HepG2 (cell line): ENCODE measurements around the gene BACH2.

Source experiments
- CBFB ChIP-seq: sonication (generic); formaldehyde crosslinking; IDR thresholded peaks from 2 replicates; pipeline ENCODE4 v1.4.0; 2020; ENCODE audit warnings: missing genetic modification reagents
- CHD2 ChIP-seq: IDR thresholded peaks from 2 replicates; pipeline ENCODE4 v1.6.1; 2011; ENCODE audit warnings: low read depth, low read length, improper control_type of control experiment
- HDAC6 ChIP-seq: fragments of 200-600 bp; sonication (generic); IDR thresholded peaks from 2 replicates; pipeline ENCODE4 v1.7.0; 2017; ENCODE audit warnings: mild to moderate bottlenecking, antibody characterized with exemption, low read length, low read depth
- JUND ChIP-seq: sonication (generic); formaldehyde crosslinking; IDR thresholded peaks from 2 replicates; pipeline ENCODE4 v1.8.0; 2022; ENCODE audit warnings: mild to moderate bottlenecking, missing genetic modification reagents
- MTA3 ChIP-seq: sonication (generic); formaldehyde crosslinking; IDR thresholded peaks from 2 replicates; pipeline ENCODE4 v1.4.0; 2020; ENCODE audit warnings: missing genetic modification reagents
- POLR2A ChIP-seq, 2 experiments: IDR thresholded peaks; 2 replicates each; pipeline ENCODE4 v1.6.1; 2011; ENCODE audit warnings: low read depth in 2 of 2, low read length in 2 of 2, mild to moderate bottlenecking in 1 of 2, moderate library complexity in 1 of 2; ENCODE audit not compliant: insufficient read depth in 1 of 2
- ZNF329 ChIP-seq: sonication (generic); formaldehyde crosslinking; IDR thresholded peaks from 2 replicates; pipeline ENCODE4 v1.9.0; 2021; ENCODE audit warnings: low read depth, mild to moderate bottlenecking, missing genetic modification reagents
- ZNF660 ChIP-seq: sonication (generic); formaldehyde crosslinking; IDR thresholded peaks from 2 replicates; pipeline ENCODE4 v1.5.1; 2020; ENCODE audit warnings: mild to moderate bottlenecking, low read depth, missing genetic modification reagents, borderline replicate concordance
- TF ChIP-seq, protein P1 (sequence below): sonication (generic); formaldehyde crosslinking; IDR thresholded peaks from 2 replicates; pipeline ENCODE4 v1.5.0; 2020; ENCODE audit warnings: mild to moderate bottlenecking, missing genetic modification reagents, moderate library complexity
- TF ChIP-seq, protein P2 (sequence below): sonication (generic); formaldehyde crosslinking; IDR thresholded peaks from 2 replicates; pipeline ENCODE4 v1.4.0; 2020; ENCODE audit warnings: missing genetic modification reagents
- TF ChIP-seq, protein P3 (sequence below), 2 experiments: sonication (generic) in 1 of 2; formaldehyde crosslinking in 1 of 2; IDR thresholded peaks; 2 replicates each; pipeline versions ENCODE4 v1.4.0 to v1.6.1; 2018 to 2020; ENCODE audit warnings: missing genetic modification reagents in 2 of 2, borderline replicate concordance in 1 of 2, low read depth in 1 of 2, mild to moderate bottlenecking in 1 of 2, missing biosample characterization in 1 of 2

DNA sequence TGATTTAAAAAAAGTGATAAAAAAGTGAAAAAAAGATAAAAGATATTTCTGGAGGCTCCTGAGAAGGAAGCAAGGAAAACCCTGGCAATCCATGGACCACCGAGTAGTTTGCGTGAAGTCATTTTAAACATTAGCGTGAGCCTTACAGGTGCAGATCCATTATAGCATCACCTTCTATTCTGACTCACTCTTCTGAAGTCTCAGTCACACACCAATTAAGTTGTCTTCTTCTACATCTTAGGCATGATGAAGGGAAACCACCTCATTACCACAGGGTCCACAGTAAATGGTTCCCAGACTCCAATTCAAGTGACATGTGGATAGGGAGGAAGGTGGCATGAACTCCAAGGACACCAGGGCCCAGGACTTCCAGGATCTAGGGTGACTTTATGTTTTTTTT is 303.2 kb downstream of the BACH2 start:
- TF ChIP-seq MTA3 (CRISPR knock-in tag): no peak
- no peak for TF ChIP-seq CBFB (CRISPR knock-in tag)
- TF ChIP-seq, protein P1, sequence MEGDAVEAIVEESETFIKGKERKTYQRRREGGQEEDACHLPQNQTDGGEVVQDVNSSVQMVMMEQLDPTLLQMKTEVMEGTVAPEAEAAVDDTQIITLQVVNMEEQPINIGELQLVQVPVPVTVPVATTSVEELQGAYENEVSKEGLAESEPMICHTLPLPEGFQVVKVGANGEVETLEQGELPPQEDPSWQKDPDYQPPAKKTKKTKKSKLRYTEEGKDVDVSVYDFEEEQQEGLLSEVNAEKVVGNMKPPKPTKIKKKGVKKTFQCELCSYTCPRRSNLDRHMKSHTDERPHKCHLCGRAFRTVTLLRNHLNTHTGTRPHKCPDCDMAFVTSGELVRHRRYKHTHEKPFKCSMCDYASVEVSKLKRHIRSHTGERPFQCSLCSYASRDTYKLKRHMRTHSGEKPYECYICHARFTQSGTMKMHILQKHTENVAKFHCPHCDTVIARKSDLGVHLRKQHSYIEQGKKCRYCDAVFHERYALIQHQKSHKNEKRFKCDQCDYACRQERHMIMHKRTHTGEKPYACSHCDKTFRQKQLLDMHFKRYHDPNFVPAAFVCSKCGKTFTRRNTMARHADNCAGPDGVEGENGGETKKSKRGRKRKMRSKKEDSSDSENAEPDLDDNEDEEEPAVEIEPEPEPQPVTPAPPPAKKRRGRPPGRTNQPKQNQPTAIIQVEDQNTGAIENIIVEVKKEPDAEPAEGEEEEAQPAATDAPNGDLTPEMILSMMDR (CRISPR knock-in tag): no peak
- TF ChIP-seq ZNF329 (CRISPR knock-in tag): no peak
- no peak for TF ChIP-seq ZNF660 (CRISPR knock-in tag)
- TF ChIP-seq, protein P2, sequence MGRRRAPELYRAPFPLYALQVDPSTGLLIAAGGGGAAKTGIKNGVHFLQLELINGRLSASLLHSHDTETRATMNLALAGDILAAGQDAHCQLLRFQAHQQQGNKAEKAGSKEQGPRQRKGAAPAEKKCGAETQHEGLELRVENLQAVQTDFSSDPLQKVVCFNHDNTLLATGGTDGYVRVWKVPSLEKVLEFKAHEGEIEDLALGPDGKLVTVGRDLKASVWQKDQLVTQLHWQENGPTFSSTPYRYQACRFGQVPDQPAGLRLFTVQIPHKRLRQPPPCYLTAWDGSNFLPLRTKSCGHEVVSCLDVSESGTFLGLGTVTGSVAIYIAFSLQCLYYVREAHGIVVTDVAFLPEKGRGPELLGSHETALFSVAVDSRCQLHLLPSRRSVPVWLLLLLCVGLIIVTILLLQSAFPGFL (CRISPR knock-in tag): no peak
- TF ChIP-seq POLR2A (IDR thresholded peaks at IDR 0.05; ENCODE audit: insufficient read depth in 1 of 2, low read depth in 2 of 2, low read length in 2 of 2): no peak
- TF ChIP-seq HDAC6: no peak
- TF ChIP-seq, protein P3, sequence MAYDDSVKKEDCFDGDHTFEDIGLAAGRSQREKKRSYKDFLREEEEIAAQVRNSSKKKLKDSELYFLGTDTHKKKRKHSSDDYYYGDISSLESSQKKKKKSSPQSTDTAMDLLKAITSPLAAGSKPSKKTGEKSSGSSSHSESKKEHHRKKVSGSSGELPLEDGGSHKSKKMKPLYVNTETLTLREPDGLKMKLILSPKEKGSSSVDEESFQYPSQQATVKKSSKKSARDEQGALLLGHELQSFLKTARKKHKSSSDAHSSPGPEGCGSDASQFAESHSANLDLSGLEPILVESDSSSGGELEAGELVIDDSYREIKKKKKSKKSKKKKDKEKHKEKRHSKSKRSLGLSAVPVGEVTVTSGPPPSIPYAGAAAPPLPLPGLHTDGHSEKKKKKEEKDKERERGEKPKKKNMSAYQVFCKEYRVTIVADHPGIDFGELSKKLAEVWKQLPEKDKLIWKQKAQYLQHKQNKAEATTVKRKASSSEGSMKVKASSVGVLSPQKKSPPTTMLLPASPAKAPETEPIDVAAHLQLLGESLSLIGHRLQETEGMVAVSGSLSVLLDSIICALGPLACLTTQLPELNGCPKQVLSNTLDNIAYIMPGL (CRISPR knock-in tag; IDR thresholded peaks at IDR 0.05; ENCODE audit: borderline replicate concordance in 1 of 2, low read depth in 1 of 2): no peak
- no peak for TF ChIP-seq JUND (CRISPR knock-in tag)
- no peak for TF ChIP-seq CHD2
